ENCODE measurements around the gene PCDHA7. TPM values are rescaled to one million over a fixed set of nuclear protein-coding genes. Genes with fewer than 3 reads are reported as not detected.
"Not testable (repeated sequence)": the region's sequence is repeated elsewhere in the genome, so short reads cannot be mapped to it uniquely, and the experiment has no call there.

The PCDHA7 gene
- total RNA-seq, 2 experiments from 2014 or later = not detected

DNA sequence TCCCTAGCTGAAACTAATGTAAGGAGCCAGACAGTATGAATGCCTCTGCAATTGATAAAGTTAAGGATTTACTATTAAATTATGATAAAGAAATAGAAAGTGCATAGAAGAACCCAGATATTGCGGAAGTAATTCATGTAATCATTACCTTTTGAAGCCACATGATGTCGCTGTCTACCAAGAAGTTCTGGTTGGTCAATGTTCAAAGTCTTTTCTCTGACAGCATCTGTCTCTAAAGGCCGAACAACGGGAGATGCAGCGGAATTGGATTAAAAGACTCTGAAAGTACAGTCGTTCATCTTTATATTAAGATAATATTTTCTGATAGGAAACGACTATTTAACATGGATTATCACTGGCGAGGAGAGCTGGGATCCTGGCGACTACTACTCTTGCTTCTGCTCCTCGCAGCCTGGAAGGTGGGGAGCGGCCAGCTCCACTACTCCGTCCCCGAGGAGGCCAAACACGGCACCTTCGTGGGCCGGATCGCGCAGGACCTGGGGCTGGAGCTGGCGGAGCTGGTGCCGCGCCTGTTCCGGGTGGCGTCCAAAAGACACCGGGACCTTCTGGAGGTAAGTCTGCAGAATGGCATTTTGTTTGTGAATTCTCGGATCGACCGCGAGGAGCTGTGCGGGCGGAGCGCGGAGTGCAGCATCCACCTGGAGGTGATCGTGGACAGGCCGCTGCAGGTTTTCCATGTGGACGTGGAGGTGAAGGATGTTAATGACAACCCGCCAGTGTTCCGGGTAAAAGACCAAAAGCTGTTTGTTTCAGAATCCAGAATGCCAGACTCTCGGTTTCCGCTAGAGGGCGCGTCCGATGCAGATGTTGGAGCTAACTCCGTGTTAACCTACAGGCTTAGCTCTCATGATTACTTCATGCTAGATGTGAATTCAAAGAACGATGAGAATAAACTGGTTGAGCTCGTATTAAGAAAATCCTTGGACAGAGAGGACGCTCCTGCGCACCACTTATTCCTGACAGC lies 7.2 kb downstream of the PCDHA7 start, which contains the start of gene PCDHA8:
TSS of gene PCDHA8 (plus strand) at position 210 of the 985 bp plus-strand sequence. CDS start at position 345, 135 bp downstream.
- no peak within 1 kb of the TSS for H3K27ac Mint-ChIP-seq

DNA sequence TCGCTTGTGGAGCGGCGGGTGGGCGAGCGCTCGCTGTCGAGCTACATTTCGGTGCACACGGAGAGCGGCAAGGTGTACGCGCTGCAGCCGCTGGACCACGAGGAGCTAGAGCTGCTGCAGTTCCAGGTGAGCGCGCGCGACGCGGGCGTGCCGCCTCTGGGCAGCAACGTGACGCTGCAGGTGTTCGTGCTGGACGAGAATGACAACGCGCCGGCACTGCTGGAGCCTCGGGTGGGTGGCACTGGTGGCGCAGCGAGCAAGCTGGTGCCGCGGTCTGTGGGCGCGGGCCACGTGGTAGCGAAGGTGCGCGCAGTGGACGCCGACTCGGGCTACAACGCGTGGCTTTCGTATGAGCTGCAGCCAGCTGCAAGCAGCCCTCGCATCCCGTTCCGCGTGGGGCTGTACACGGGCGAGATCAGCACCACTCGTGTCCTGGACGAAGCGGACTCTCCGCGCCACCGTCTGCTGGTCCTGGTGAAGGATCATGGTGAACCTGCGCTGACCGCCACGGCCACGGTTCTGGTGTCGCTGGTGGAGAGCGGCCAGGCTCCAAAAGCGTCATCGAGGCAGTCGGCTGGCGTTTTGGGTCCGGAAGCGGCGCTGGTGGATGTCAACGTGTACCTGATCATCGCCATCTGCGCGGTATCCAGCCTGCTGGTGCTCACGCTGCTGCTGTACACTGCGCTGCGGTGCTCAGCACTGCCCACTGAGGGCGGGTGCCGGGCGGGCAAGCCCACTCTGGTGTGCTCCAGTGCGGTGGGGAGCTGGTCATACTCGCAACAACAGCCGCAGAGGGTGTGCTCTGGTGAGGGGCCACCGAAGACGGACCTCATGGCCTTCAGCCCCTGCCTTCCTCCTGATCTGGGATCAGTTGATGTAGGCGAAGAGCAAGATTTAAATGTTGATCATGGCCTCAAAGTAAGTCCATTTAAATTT lies 9.0 kb downstream of the PCDHA7 start:
- H3K9me3 Mint-ChIP-seq = peaks cover 24% of the 10 kb centered on the region
- H3K4me3 Mint-ChIP-seq = no peak overlapping the region
- H3K27me3 Mint-ChIP-seq = peaks cover 66% of the 10 kb centered on the region
- H3K4me1 Mint-ChIP-seq = no peaks in the 10 kb centered on the region
- no peak for DNase-seq
- H3K27ac Mint-ChIP-seq = no peak overlapping the region
- peaks cover 8% of the 10 kb centered on the region for H3K36me3 Mint-ChIP-seq

More for the DNA sequence above, 7.2 kb downstream of the PCDHA7 start, which contains the start of gene PCDHA8:
- DNase-seq = no peak
- Mint-ChIP-seq H3K4me1 (no peaks in the 10 kb centered on the region), H3K9me3 (peaks cover 17% of the 10 kb centered on the region), H3K36me3 (peaks cover 5% of the 10 kb centered on the region), H3K27me3 (peaks cover 56% of the 10 kb centered on the region), H3K4me3 (no peak within 1 kb of the TSS)

- not testable (repeated sequence) for H3K4me3 Mint-ChIP-seq, H3K27ac Mint-ChIP-seq, H3K36me3 Mint-ChIP-seq, H3K4me1 Mint-ChIP-seq, DNase-seq
- Mint-ChIP-seq H3K27me3 (peaks cover 46% of the 10 kb centered on the region), H3K9me3 (peaks cover 17% of the 10 kb centered on the region)
Measured at GRCh38 chr5:140848139-140849102, 14.4 kb downstream of the PCDHA7 start, which contains the start of gene PCDHA9. PCDHA9 (plus strand) TSS chr5:140848382; CDS start chr5:140848496, 114 bp downstream.

- H3K36me3 Mint-ChIP-seq, H3K4me1 Mint-ChIP-seq, H3K4me3 Mint-ChIP-seq, DNase-seq, H3K27ac Mint-ChIP-seq: not testable (repeated sequence)
- Mint-ChIP-seq H3K27me3 (peaks cover 47% of the 10 kb centered on the region), H3K9me3 (peaks cover 15% of the 10 kb centered on the region)
Measured at GRCh38 chr5:140849831-140850634, 16.0 kb downstream of the PCDHA7 start.

DNA sequence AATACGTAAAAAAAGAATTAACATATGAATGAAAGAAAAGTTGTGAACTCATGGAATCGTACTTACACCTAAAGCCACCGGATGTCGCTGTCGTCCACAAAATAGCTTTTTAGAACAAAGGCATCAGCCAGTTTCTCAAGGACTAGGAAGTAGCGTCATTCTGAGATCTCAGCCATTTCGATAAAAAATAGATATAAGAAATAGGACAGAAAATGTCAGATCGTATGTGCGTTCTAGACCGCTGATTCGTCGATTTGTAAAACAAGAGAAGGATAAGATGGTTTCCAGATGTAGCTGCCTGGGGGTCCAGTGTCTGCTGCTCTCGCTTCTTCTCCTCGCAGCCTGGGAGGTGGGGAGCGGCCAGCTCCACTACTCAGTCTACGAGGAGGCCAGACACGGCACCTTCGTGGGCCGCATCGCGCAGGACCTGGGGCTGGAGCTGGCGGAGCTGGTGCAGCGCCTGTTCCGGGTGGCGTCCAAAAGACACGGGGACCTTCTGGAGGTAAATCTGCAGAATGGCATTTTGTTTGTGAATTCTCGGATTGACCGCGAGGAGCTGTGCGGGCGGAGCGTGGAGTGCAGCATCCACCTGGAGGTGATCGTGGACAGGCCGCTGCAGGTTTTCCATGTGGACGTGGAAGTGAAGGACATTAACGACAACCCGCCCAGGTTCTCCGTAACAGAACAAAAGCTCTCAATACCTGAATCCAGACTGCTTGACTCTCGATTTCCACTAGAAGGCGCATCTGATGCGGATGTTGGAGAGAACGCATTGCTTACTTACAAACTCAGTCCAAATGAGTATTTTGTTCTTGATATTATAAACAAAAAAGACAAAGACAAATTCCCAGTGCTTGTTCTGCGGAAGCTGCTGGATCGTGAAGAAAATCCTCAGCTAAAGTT lies 22.0 kb downstream of the PCDHA7 start, which contains the start of gene PCDHA10:
TSS of gene PCDHA10 (plus strand) at position 126 of the 903 bp plus-strand sequence. CDS start at position 278, 152 bp downstream.
- Mint-ChIP-seq H3K36me3 (peaks cover 12% of the 10 kb centered on the region), H3K9me3 (peaks cover 22% of the 10 kb centered on the region), H3K27ac (no peak within 1 kb of the TSS), H3K27me3 (peaks cover 48% of the 10 kb centered on the region), H3K4me1 (no peaks in the 10 kb centered on the region), H3K4me3 (no peak within 1 kb of the TSS)
- DNase-seq = no peak

DNA sequence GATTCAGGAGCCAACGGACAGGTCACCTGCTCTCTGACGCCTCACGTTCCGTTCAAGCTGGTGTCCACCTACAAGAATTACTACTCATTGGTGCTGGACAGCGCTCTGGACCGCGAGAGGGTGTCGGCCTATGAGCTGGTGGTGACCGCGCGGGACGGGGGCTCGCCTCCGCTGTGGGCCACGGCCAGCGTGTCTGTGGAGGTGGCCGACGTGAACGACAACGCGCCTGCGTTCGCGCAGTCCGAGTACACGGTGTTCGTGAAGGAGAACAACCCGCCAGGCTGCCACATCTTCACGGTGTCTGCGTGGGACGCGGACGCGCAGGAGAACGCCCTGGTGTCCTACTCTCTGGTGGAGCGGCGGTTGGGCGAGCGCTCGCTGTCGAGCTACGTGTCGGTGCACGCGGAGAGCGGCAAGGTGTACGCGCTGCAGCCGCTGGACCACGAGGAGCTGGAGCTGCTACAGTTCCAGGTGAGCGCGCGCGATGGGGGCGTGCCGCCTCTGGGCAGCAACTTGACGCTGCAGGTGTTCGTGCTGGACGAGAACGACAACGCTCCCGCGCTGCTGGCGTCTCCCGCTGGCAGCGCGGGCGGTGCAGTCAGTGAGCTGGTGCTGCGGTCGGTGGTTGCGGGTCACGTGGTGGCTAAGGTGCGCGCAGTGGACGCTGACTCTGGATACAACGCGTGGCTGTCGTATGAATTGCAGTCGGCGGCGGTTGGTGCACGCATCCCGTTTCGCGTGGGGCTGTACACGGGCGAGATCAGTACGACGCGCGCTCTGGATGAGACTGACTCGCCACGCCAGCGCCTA lies 23.3 kb downstream of the PCDHA7 start:
- Mint-ChIP-seq H3K4me3 (no peak overlapping the region), H3K27me3 (peaks cover 62% of the 10 kb centered on the region), H3K36me3 (peaks cover 12% of the 10 kb centered on the region), H3K9me3 (peaks cover 25% of the 10 kb centered on the region), H3K4me1 (no peaks in the 10 kb centered on the region), H3K27ac (no peak overlapping the region)
- no peak for DNase-seq

DNA sequence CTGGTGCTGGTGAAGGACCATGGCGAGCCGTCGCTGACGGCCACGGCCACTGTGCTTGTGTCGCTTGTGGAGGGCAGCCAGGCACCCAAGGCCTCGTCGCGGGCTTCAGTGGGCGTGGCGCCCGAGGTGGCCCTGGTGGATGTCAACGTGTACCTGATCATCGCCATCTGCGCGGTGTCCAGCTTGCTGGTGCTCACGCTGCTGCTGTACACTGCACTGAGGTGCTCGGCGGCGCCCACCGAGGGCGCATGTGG lies 23.8 kb downstream of the PCDHA7 start:
- no peak overlapping the region for H3K4me3 Mint-ChIP-seq
- peaks cover 14% of the 10 kb centered on the region for H3K36me3 Mint-ChIP-seq
- H3K27me3 Mint-ChIP-seq = peaks cover 57% of the 10 kb centered on the region
- no peaks in the 10 kb centered on the region for H3K4me1 Mint-ChIP-seq
- DNase-seq = no peak
- H3K27ac Mint-ChIP-seq = no peak overlapping the region
- H3K9me3 Mint-ChIP-seq = peaks cover 25% of the 10 kb centered on the region

DNA sequence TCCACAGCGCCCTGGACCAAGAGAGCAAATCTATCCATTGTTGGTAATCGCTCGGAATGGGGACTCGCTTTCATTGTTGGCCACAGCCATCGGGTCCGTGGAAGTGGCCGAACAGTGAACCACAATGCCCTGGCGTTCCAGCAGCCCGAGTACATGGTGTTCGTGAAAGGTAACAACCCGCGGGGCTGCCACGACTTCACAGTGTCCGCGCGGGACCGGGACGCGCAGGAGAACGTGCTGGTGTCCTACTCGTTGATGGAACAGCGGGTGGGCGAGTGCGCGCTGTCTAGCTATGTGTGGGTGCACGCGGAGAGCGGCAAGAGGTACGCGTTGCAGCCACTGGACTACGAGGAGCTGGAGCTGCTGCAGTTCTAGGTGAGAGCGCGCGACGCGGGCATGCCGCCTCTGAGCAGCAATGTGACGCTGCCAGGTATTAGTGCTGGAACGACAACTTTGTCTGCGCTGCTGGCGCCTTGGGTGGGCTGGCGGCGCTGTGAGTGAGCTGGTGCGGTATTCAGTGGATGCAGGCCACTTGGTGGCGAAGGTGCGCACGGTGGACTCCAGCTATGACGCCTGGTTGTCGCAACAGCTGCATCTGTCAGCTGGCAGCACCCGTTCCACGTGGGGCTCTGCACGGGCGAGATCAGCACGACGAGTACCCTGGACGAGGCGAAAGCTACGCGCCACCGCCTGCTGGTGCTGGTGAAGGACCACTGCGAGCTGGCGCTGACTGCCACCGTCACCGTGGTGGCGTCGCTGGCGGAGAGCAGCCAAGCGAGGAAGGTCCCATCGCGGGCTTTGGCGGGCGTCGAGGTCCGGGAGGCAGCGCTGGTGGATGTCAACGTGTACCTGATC lies 28.6 kb downstream of the PCDHA7 start:
- no peak for DNase-seq
- Mint-ChIP-seq H3K9me3 (peaks cover 5% of the 10 kb centered on the region), H3K36me3 (peaks cover 2% of the 10 kb centered on the region), H3K4me1 (no peaks in the 10 kb centered on the region), H3K4me3 (no peak overlapping the region), H3K27me3 (peaks cover 46% of the 10 kb centered on the region), H3K27ac (no peak overlapping the region)

GRCh38 chr5:140868721-140869554 lies 34.9 kb downstream of the PCDHA7 start, which contains the start of gene PCDHA11:
PCDHA11 (plus strand) TSS chr5:140868957; CDS start chr5:140869104, 147 bp downstream.
- Mint-ChIP-seq H3K27ac (no peak within 1 kb of the TSS), H3K4me3 (no peak within 1 kb of the TSS), H3K4me1 (no peaks in the 10 kb centered on the region)

DNA sequence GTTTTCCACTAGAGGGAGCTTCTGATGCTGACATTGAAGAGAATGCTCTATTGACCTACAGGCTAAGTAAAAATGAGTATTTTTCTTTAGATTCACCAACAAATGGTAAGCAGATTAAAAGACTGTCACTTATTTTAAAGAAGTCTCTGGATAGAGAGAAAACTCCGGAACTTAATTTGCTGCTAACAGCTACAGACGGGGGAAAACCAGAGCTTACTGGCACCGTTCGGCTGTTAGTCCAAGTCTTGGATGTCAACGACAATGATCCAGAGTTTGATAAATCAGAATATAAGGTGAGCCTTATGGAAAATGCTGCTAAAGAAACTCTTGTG lies 35.5 kb downstream of the PCDHA7 start:
- DNase-seq = no peak
- Mint-ChIP-seq H3K9me3 (peaks cover 13% of the 10 kb centered on the region), H3K27me3 (peaks cover 44% of the 10 kb centered on the region), H3K4me1 (no peaks in the 10 kb centered on the region), H3K36me3 (peaks cover 4% of the 10 kb centered on the region), H3K4me3 (no peak overlapping the region), H3K27ac (no peak overlapping the region)

More at GRCh38 chr5:140868721-140869554, 34.9 kb downstream of the PCDHA7 start, which contains the start of gene PCDHA11:
- DNase-seq = no peak
- peaks cover 8% of the 10 kb centered on the region for H3K9me3 Mint-ChIP-seq
- H3K27me3 Mint-ChIP-seq = peaks cover 42% of the 10 kb centered on the region
- peaks cover 4% of the 10 kb centered on the region for H3K36me3 Mint-ChIP-seq

Data from activated naive CD8-positive, alpha-beta T cell treated with anti-CD3 and anti-CD28 coated beads for 36 hours (primary cell).